ENCODE measurements around the gene CHIT1. TPM values are rescaled to one million over a fixed set of nuclear protein-coding genes. Genes with fewer than 3 reads are reported as not detected.

CHIT1 gene
- total RNA-seq, 2 donors from 2014 or later, result 1.3 to 2.2 TPM

GRCh38 chr1:203175827-203176241 is 53.6 kb downstream of the CHIT1 start:
- H3K27ac Mint-ChIP-seq, result no peak overlapping the region
- no peaks in the 10 kb centered on the region for H3K36me3 Mint-ChIP-seq
- no peaks in the 10 kb centered on the region for H3K9me3 Mint-ChIP-seq
- DNase-seq (ENCODE audit: low spot score in 2 of 2) (no peak), ATAC-seq (no peak)

- no peaks in the 10 kb centered on the region for H3K9me3 Mint-ChIP-seq
- no peak within 1 kb of the TSS for H3K27ac Mint-ChIP-seq
- H3K36me3 Mint-ChIP-seq, result no peaks in the 10 kb centered on the region
- ATAC-seq (no peak), DNase-seq (ENCODE audit: low spot score in 2 of 2) (no peak)
These were observed 54.1 kb downstream of the CHIT1 start, which contains the start of gene MYBPH for GRCh38 chr1:203175237-203175826. TSS of gene MYBPH (minus strand) at chr1:203175826. CDS start at chr1:203175755, 71 bp downstream.

GRCh38 chr1:203174324-203174985 is 55.0 kb downstream of the CHIT1 start:
- no peaks in the 10 kb centered on the region for H3K36me3 Mint-ChIP-seq
- ATAC-seq, result no peak
- H3K9me3 Mint-ChIP-seq, result no peaks in the 10 kb centered on the region
- H3K27ac Mint-ChIP-seq, result no peak overlapping the region
- DNase-seq (ENCODE audit: low spot score in 2 of 2), result no peak

GRCh38 chr1:203173566-203173965 is 55.9 kb downstream of the CHIT1 start:
- Mint-ChIP-seq H3K36me3 (no peaks in the 10 kb centered on the region), H3K9me3 (no peaks in the 10 kb centered on the region), H3K27ac (no peak overlapping the region)
- DNase-seq (ENCODE audit: low spot score in 2 of 2) (no peak), ATAC-seq (no peak)

GRCh38 chr1:203173011-203173555 is 56.4 kb downstream of the CHIT1 start:
- no peak for ATAC-seq
- Mint-ChIP-seq H3K27ac (no peak overlapping the region), H3K36me3 (no peaks in the 10 kb centered on the region), H3K9me3 (no peaks in the 10 kb centered on the region)
- no peak for DNase-seq (ENCODE audit: low spot score in 2 of 2)

- Mint-ChIP-seq H3K36me3 (no peaks in the 10 kb centered on the region), H3K27ac (no peak overlapping the region), H3K9me3 (no peaks in the 10 kb centered on the region)
- peak in 1 of 2 donors; percentile 74 for DNase-seq (ENCODE audit: low spot score in 2 of 2)
- ATAC-seq, result peak; percentile 49 to 73
These were observed 57.1 kb downstream of the CHIT1 start for GRCh38 chr1:203172184-203173010.

GRCh38 chr1:203171341-203172183 is 57.9 kb downstream of the CHIT1 start:
- ATAC-seq (no peak), DNase-seq (ENCODE audit: low spot score in 2 of 2) (no peak)
- no peak overlapping the region for H3K27ac Mint-ChIP-seq
- no peaks in the 10 kb centered on the region for H3K9me3 Mint-ChIP-seq
- H3K36me3 Mint-ChIP-seq, result no peaks in the 10 kb centered on the region

- no peak overlapping the region for H3K27ac Mint-ChIP-seq
- no peaks in the 10 kb centered on the region for H3K9me3 Mint-ChIP-seq
- no peaks in the 10 kb centered on the region for H3K36me3 Mint-ChIP-seq
- DNase-seq (ENCODE audit: low spot score in 2 of 2) (no peak), ATAC-seq (peak in 1 of 2 donors; percentile 16)
These were observed 58.7 kb downstream of the CHIT1 start for GRCh38 chr1:203170625-203171330.

- Mint-ChIP-seq H3K9me3 (no peaks in the 10 kb centered on the region), H3K36me3 (no peaks in the 10 kb centered on the region), H3K27ac (no peak overlapping the region)
- no peak for ATAC-seq
- DNase-seq (ENCODE audit: low spot score in 2 of 2), result no peak
These were observed 59.5 kb downstream of the CHIT1 start for GRCh38 chr1:203169770-203170520.

- DNase-seq (ENCODE audit: low spot score in 2 of 2) (no peak), ATAC-seq (no peak)
- no peaks in the 10 kb centered on the region for H3K36me3 Mint-ChIP-seq
- H3K27ac Mint-ChIP-seq, result no peak overlapping the region
- H3K9me3 Mint-ChIP-seq, result no peaks in the 10 kb centered on the region
These were observed 60.5 kb downstream of the CHIT1 start for GRCh38 chr1:203168991-203169390.

GRCh38 chr1:203168256-203168786 is 61.2 kb downstream of the CHIT1 start:
- DNase-seq (ENCODE audit: low spot score in 2 of 2), result no peak
- ATAC-seq, result no peak
- H3K36me3 Mint-ChIP-seq, result no peaks in the 10 kb centered on the region
- H3K27ac Mint-ChIP-seq, result no peak overlapping the region
- no peaks in the 10 kb centered on the region for H3K9me3 Mint-ChIP-seq

GRCh38 chr1:203167913-203168200 is 61.6 kb downstream of the CHIT1 start:
- DNase-seq (ENCODE audit: low spot score in 2 of 2) (no peak), ATAC-seq (no peak)
- Mint-ChIP-seq H3K9me3 (no peaks in the 10 kb centered on the region), H3K27ac (no peak overlapping the region), H3K36me3 (no peaks in the 10 kb centered on the region)

GRCh38 chr1:203167026-203167912 is 62.2 kb downstream of the CHIT1 start:
- Mint-ChIP-seq H3K27ac (no peak overlapping the region), H3K9me3 (no peaks in the 10 kb centered on the region), H3K36me3 (no peaks in the 10 kb centered on the region)
- no peak for DNase-seq (ENCODE audit: low spot score in 2 of 2)
- no peak for ATAC-seq

GRCh38 chr1:203166192-203166940 is 63.1 kb downstream of the CHIT1 start:
- Mint-ChIP-seq H3K9me3 (no peaks in the 10 kb centered on the region), H3K27ac (peak overlapping the region in 1 of 2 donors; percentile 15), H3K36me3 (no peaks in the 10 kb centered on the region)
- peak; percentile 28 to 43 for ATAC-seq
- DNase-seq (ENCODE audit: low spot score in 2 of 2), result no peak
